Vagina (tissue), 2 donors: ENCODE measurements around the gene ADRB2.

ENCODE experiments used
- CTCF ChIP-seq, 3 experiments: fragments of 450-650 bp in 2 of 3; fragments of 200-600 bp in 1 of 3; sonication (generic) in 1 of 3; IDR thresholded peaks; one replicate each; pipeline ENCODE4 v1.5.1; 2017 to 2019; ENCODE audit warnings: antibody characterized with exemption in 3 of 3, mild to moderate bottlenecking in 2 of 3, moderate library complexity in 2 of 3
- POLR2A ChIP-seq, 2 donors: fragments of 450-650 bp; IDR thresholded peaks; one replicate each; pipeline ENCODE4 v1.6.1; 2017; ENCODE audit warnings: antibody characterized with exemption in 2 of 2, mild to moderate bottlenecking in 2 of 2, moderate library complexity in 2 of 2

- TF ChIP-seq CTCF (IDR thresholded peaks at IDR 0.05) (no peak), POLR2A (IDR thresholded peaks at IDR 0.05) (no peak)
Measured at GRCh38 chr5:148776780-148777179, 49.6 kb upstream of the ADRB2 start.
